H1 (cell line): Measurements from ENCODE around the gene ASXL1. TPM values are rescaled to one million over a fixed set of nuclear protein-coding genes. Genes with fewer than 3 reads are reported as not detected.

Experiments
- CTCF ChIA-PET: fragments of 300-600 bp; sonication (Branson Sonifier 250); formaldehyde crosslinking; loops from one replicate; lab custom pipeline; 2021; ENCODE audit not compliant: partially characterized antibody; lab: Charles Lee
- POLR2A ChIA-PET: fragments of 300-600 bp; sonication (Branson Sonifier 250); formaldehyde crosslinking; loops from one replicate; lab custom pipeline; 2021; ENCODE audit warnings: inconsistent platforms; ENCODE audit not compliant: partially characterized antibody; lab: Charles Lee
- DNase-seq, 2 experiments: peaks; one replicate each; pipeline versions ENCODE4 v3.0.0 to v3.0.0-alpha.2; 2010 to 2022; ENCODE audit warnings: low spot score in 2 of 2, low read depth in 1 of 2, mixed read lengths in 1 of 2
- FAIRE-seq: peaks from 2 replicates; lab custom pipeline; 2011; peaks lifted over from hg19 to GRCh38; lab: Jason Lieb, UNC
- H2AFZ ChIP-seq: 2 replicates; pipeline ENCODE4 v1.8.1; 2012; ENCODE audit warnings: low read length, inconsistent platforms
- H2AK5ac ChIP-seq: 2 replicates; pipeline ENCODE4 v1.6.1; 2013; ENCODE audit warnings: low read depth, low read length
- H2BK120ac ChIP-seq: replicated peaks from 2 replicates; pipeline ENCODE3; 2013; ENCODE audit warnings: low read depth, low read length, inconsistent platforms
- H2BK12ac ChIP-seq: 2 replicates; pipeline ENCODE4 v1.6.1; 2013; ENCODE audit warnings: low read depth, low read length
- H2BK15ac ChIP-seq: 2 replicates; pipeline ENCODE4 v1.6.1; 2013; ENCODE audit warnings: low read length
- H2BK20ac ChIP-seq: 2 replicates; pipeline ENCODE4 v1.6.1; 2013; ENCODE audit warnings: low read length
- H2BK5ac ChIP-seq: 2 replicates; pipeline ENCODE4 v1.6.1; 2013; ENCODE audit warnings: low read depth, low read length
- H3K14ac ChIP-seq: 2 replicates; pipeline ENCODE4 v1.6.1; 2013; ENCODE audit warnings: inconsistent platforms; ENCODE audit not compliant: insufficient read length
- H3K18ac ChIP-seq: 2 replicates; pipeline ENCODE4 v1.6.1; 2013; ENCODE audit warnings: low read length; ENCODE audit errors: extremely low read depth
- H3K23ac ChIP-seq: 2 replicates; pipeline ENCODE4 v1.6.1; 2013; ENCODE audit warnings: inconsistent platforms; ENCODE audit not compliant: insufficient read length
- H3K23me2 ChIP-seq: 2 replicates; pipeline ENCODE4 v1.6.1; 2013; ENCODE audit warnings: low read depth, low read length
- H3K27ac ChIP-seq: 2 replicates; pipeline ENCODE4 v1.6.1; 2011; ENCODE audit warnings: low read depth, low read length, inconsistent platforms
- H3K27me3 ChIP-seq, 4 experiments: replicated peaks in 1 of 4; 1 replicate in 1 of 4; 2 replicates in 3 of 4; pipeline versions ENCODE4 v1.6.1 to v1.8.1; 2011 to 2013; ENCODE audit warnings: low read length in 3 of 4, mild to moderate bottlenecking in 3 of 4, inconsistent platforms in 2 of 4, mixed read lengths in 2 of 4, moderate library complexity in 1 of 4; ENCODE audit not compliant: control insufficient read depth in 3 of 4, insufficient read depth in 3 of 4; ENCODE audit errors: extremely low read depth in 1 of 4
- H3K36me3 ChIP-seq, 4 experiments: 2 replicates each; pipeline versions ENCODE4 v1.6.1 to v1.8.1; 2011 to 2013; ENCODE audit warnings: mild to moderate bottlenecking in 4 of 4, low read length in 3 of 4, moderate library complexity in 2 of 4, control low read depth in 1 of 4, inconsistent platforms in 1 of 4; ENCODE audit not compliant: insufficient read depth in 4 of 4, control insufficient read depth in 2 of 4
- H3K4ac ChIP-seq: replicated peaks from 2 replicates; pipeline ENCODE3; 2013; ENCODE audit warnings: low read length, low read depth, mixed read lengths, inconsistent platforms; ENCODE audit not compliant: insufficient read length
- H3K4me1 ChIP-seq, 4 experiments: replicated peaks in 1 of 4; 1 replicate in 1 of 4; 2 replicates in 3 of 4; pipeline versions ENCODE4 v1.6.1 to v1.8.1; 2011 to 2013; ENCODE audit warnings: low read length in 3 of 4, inconsistent platforms in 2 of 4, mixed read lengths in 1 of 4; ENCODE audit not compliant: insufficient read depth in 4 of 4, control insufficient read depth in 3 of 4
- H3K4me2 ChIP-seq, 2 experiments: 2 replicates each; pipeline versions ENCODE4 v1.6.1 to v1.8.1; 2011 to 2013; ENCODE audit warnings: low read depth in 2 of 2, low read length in 2 of 2, control low read depth in 1 of 2, inconsistent platforms in 1 of 2, mild to moderate bottlenecking in 1 of 2; ENCODE audit not compliant: insufficient read depth in 1 of 2
- H3K4me3 ChIP-seq, 4 experiments: fragments of 200-600, 300-600 bp in 1 of 4; sonication (generic), shearing (Covaris generic), sonication (Bioruptor Twin) in 1 of 4; 2 replicates each; pipeline versions ENCODE4 v1.5.1 to v1.8.1; 2011 to 2016; ENCODE audit warnings: low read length in 4 of 4, low read depth in 3 of 4, control low read depth in 2 of 4, inconsistent platforms in 2 of 4, mild to moderate bottlenecking in 2 of 4, mixed read lengths in 1 of 4, moderate library complexity in 1 of 4; ENCODE audit not compliant: insufficient read depth in 2 of 4; ENCODE audit errors: extremely low read depth in 1 of 4
- H3K56ac ChIP-seq: replicated peaks from 2 replicates; pipeline ENCODE3; 2013; ENCODE audit warnings: low read depth, mild to moderate bottlenecking, mixed read lengths, low read length, inconsistent platforms; ENCODE audit not compliant: insufficient read length
- H3K79me1 ChIP-seq: 2 replicates; pipeline ENCODE4 v1.6.1; 2013; ENCODE audit warnings: low read depth, low read length, control low read depth
- H3K79me2 ChIP-seq, 2 experiments: 2 replicates each; pipeline versions ENCODE4 v1.6.1 to v1.8.1; 2012 to 2013; ENCODE audit warnings: low read length in 2 of 2, mild to moderate bottlenecking in 2 of 2, inconsistent platforms in 1 of 2; ENCODE audit not compliant: insufficient read depth in 2 of 2, control insufficient read depth in 1 of 2
- H3K9ac ChIP-seq, 4 experiments: replicated peaks in 1 of 4; 1 replicate in 1 of 4; 2 replicates in 3 of 4; pipeline versions ENCODE4 v1.6.1 to v1.8.1; 2011 to 2013; ENCODE audit warnings: low read depth in 3 of 4, low read length in 3 of 4, control low read depth in 2 of 4, mild to moderate bottlenecking in 2 of 4, moderate library complexity in 2 of 4, inconsistent platforms in 1 of 4; ENCODE audit errors: extremely low read depth in 1 of 4
- H3K9me3 ChIP-seq, 2 experiments: 2 replicates each; pipeline versions ENCODE4 v1.6.1 to v1.8.1; 2012 to 2013; ENCODE audit warnings: mild to moderate bottlenecking in 2 of 2, moderate library complexity in 2 of 2, control low read depth in 1 of 2, inconsistent platforms in 1 of 2, low read depth in 1 of 2, low read length in 1 of 2, mixed read lengths in 1 of 2; ENCODE audit not compliant: insufficient read depth in 2 of 2
- H4K20me1 ChIP-seq, 2 experiments: replicated peaks in 1 of 2; 2 replicates each; pipeline versions ENCODE3 to v1.8.1; 2011 to 2013; ENCODE audit warnings: inconsistent platforms in 2 of 2, low read length in 2 of 2, mild to moderate bottlenecking in 1 of 2; ENCODE audit not compliant: insufficient read depth in 2 of 2, control insufficient read depth in 1 of 2
- H4K5ac ChIP-seq: 2 replicates; pipeline ENCODE4 v1.6.1; 2013; ENCODE audit warnings: low read length, low read depth, mixed read lengths, inconsistent platforms; ENCODE audit not compliant: insufficient read length
- H4K8ac ChIP-seq: 2 replicates; pipeline ENCODE4 v1.8.0; 2013; ENCODE audit warnings: mild to moderate bottlenecking, moderate library complexity, low read length, inconsistent platforms; ENCODE audit not compliant: insufficient read depth; ENCODE audit errors: extremely low read depth
- H4K91ac ChIP-seq: replicated peaks from 2 replicates; pipeline ENCODE3; 2013; ENCODE audit warnings: low read length, mixed read lengths, inconsistent platforms; ENCODE audit not compliant: insufficient read length
- ASH2L ChIP-seq: fragments of 200-600, 300-600 bp; sonication (generic); IDR thresholded peaks from one replicate; pipeline ENCODE4 v1.7.1; 2017; ENCODE audit warnings: low read length
- CEBPB ChIP-seq: IDR thresholded peaks from 2 replicates; pipeline ENCODE4 v1.6.1; 2012; ENCODE audit warnings: low read depth, low read length
- CREB1 ChIP-seq: IDR thresholded peaks from 2 replicates; pipeline ENCODE4 v1.6.1; 2012; ENCODE audit warnings: inconsistent platforms
- HDAC2 ChIP-seq, 2 experiments: fragments of 300-600 bp in 1 of 2; sonication (generic) in 1 of 2; IDR thresholded peaks; 2 replicates each; pipeline ENCODE4 v1.6.1; 2011 to 2012; ENCODE audit warnings: low read depth in 2 of 2, low read length in 2 of 2, mild to moderate bottlenecking in 2 of 2, moderate library complexity in 2 of 2, borderline replicate concordance in 1 of 2, inconsistent platforms in 1 of 2
- KDM4A ChIP-seq: IDR thresholded peaks from one replicate; pipeline ENCODE4 v1.7.1; 2012; ENCODE audit warnings: low read depth, mild to moderate bottlenecking, moderate library complexity, low read length, inconsistent platforms; ENCODE audit not compliant: severe bottlenecking
- MAFK ChIP-seq: IDR thresholded peaks from 2 replicates; pipeline ENCODE4 v1.6.1; 2012; ENCODE audit warnings: low read depth, mild to moderate bottlenecking, improper control_type of control experiment, low read length
- PHF8 ChIP-seq: fragments of 200-600 bp; sonication (generic); conservative IDR thresholded peaks from 2 replicates; pipeline ENCODE4 v1.7.1; 2012; ENCODE audit warnings: low read depth, mild to moderate bottlenecking, inconsistent platforms, low read length, moderate library complexity
- POLR2AphosphoS5 ChIP-seq: IDR thresholded peaks from 2 replicates; pipeline ENCODE4 v1.6.1; 2011; ENCODE audit warnings: low read depth, low read length
- SIN3A ChIP-seq, 2 experiments: IDR thresholded peaks in 1 of 2; conservative IDR thresholded peaks in 1 of 2; 2 replicates each; pipeline ENCODE4 v1.6.1; 2011 to 2012; ENCODE audit warnings: low read length in 2 of 2, improper control_type of control experiment in 1 of 2, low read depth in 1 of 2, mild to moderate bottlenecking in 1 of 2
- SP1 ChIP-seq: IDR thresholded peaks from 2 replicates; pipeline ENCODE4 v1.6.1; 2011; ENCODE audit warnings: low read depth, low read length
- TBP ChIP-seq: IDR thresholded peaks from 2 replicates; pipeline ENCODE4 v1.6.1; 2011; ENCODE audit warnings: low read depth, low read length, improper control_type of control experiment
- WGBS, 2 experiments: shearing (Covaris generic) in 1 of 2; methylation state at CpG; one replicate each; pipeline versions ENCODE4 v1.1.6 to v1.1.7; 2013 to 2015; ENCODE audit warnings: low lambda C conversion rate in 2 of 2, mixed read lengths in 2 of 2, inconsistent platforms in 1 of 2, low coverage in 1 of 2, missing lambda C conversion rate in 1 of 2; ENCODE audit not compliant: insufficient replicate concordance in 2 of 2, insufficient coverage in 1 of 2, insufficient read length in 1 of 2; ENCODE audit errors: extremely low coverage in 1 of 2, missing lambda C conversion rate in 1 of 2; 5-methylcytosine and 5-hydroxymethylcytosine counted together
- polyA plus RNA-seq, 7 experiments: library from polyadenylated mRNA; depleted of rRNA in 3 of 7; stranded (reverse) in 5 of 7; unstranded in 2 of 7; fragments of >200 nt in 5 of 7; fragments of 200-250 nt in 2 of 7; gene quantifications; 1 replicate in 5 of 7; 2 replicates in 1 of 7; 4 replicates in 1 of 7; pipeline versions ENCODE4 v1.2.1 to v1.2.3, GENCODE V29; 2011 to 2013; ENCODE audit warnings: missing spikeins in 2 of 7, mixed read lengths in 2 of 7
- total RNA-seq: library from RNA; stranded (reverse); fragmentation: NEBNext Ultra II Directional; extraction: Animal tissue kit (Norgen Biotek cat#: 25700); gene quantifications from 2 replicates; pipeline ENCODE4 v1.2.1, GENCODE V29; 2021

ASXL1 gene
- total and polyA plus RNA-seq, 2 of the 8 experiments (the other 6 are each of a cell fraction or from before 2014, with no cell fraction given), result 10.6 to 26.5 TPM

DNA sequence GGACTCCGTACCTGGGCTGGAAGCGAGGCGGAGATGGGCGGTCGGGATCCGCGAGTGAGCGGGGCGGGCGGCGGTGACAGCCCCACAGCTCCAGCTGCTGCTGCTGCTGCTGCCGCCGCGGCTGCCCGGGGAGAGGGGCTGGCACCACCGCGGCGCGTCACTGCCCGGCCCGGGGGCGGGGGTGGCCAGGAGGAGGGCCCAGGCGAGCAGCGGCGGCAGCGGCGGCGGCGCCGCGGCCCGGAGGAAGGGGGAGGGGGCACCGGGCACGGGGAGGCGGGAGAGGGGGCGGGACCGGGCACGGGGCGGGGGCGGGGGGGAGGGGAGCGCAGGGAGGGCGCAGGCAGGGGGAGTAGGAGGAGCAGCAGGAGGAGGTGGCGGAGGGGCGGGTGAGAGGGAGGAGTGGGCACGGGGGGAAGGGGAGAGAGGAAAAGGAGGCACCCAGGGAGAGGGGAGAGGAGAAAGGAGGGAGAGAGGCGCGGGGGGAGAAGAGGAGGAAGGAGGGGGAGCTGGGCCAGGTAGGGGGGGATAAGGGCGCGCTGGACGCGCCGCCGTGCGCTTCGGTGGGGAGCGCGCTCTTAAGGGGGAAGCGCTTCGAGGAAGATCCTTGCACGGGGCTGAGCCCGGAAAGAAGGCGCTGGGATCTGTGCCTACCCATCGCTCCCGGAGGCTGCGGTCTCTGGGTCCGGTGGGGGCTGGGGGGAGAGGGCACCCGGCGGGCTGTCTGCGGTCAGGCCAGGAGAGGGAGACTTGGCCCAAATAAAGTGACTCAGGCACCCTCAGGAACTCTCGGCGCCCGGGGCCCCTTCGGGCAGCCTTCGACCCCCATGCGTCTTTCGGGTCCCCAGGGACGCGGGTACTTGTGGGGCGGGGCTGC lies 125.5 kb downstream of the ASXL1 start:
- Histone ChIP-seq H3K79me2 (peaks cover 17 to 35% of the 10 kb centered on the region in 2 experiments), H4K5ac (peak overlapping the region; percentile 70), H3K27me3 (no peaks in the 10 kb centered on the region), H3K27ac (peak overlapping the region; percentile 81), H2BK15ac (no peak overlapping the region), H2BK5ac (peak overlapping the region; percentile 91; the same call in 1 of the 2 replicates), H4K8ac (peak overlapping the region; percentile 87), H2BK12ac (no peak overlapping the region), H3K4me1 (peaks cover 11 to 16% (median 15%) of the 10 kb centered on the region in 4 experiments), H3K36me3 (no peaks in the 10 kb centered on the region), H4K20me1 (peaks cover 10 to 22% of the 10 kb centered on the region in 2 experiments), H3K23ac (no peak overlapping the region), H2BK20ac (no peak overlapping the region), H3K23me2 (peaks cover 8% of the 10 kb centered on the region; the same call in 1 of the 2 replicates), H4K91ac (peak overlapping the region; percentile 52), H3K56ac (peak overlapping the region; percentile 73), H3K9me3 (peaks cover 0 to 4% of the 10 kb centered on the region in 2 experiments; a peak in 1 of 4 replicates), H3K9ac (peak overlapping the region; percentile 44 to 80 (median 70)), H3K4me2 (peak overlapping the region; percentile 80 to 94), H3K14ac (no peak overlapping the region), H3K18ac (peak overlapping the region; percentile 95), H2AFZ (no peak overlapping the region), H2BK120ac (no peak overlapping the region), H3K4me3 (peak overlapping the region; percentile 61 to 90 (median 80)), H2AK5ac (no peak overlapping the region), H3K4ac (no peak overlapping the region), H3K79me1 (peaks cover 8% of the 10 kb centered on the region)
- POLR2A ChIA-PET, result interaction anchor here (0.6 to 2.9 kb wide), 8 partner anchors 8 to 120 kb away, joined by 3 to 9 read pairs (median 5); no protein-coding TSS in a partner anchor
- FAIRE-seq, result no peak
- CTCF ChIA-PET, result interaction anchor here (0.8 to 1.7 kb wide), 3 partner anchors 11 to 39 kb away, joined by 3 to 4 read pairs (median 4); no protein-coding TSS in a partner anchor
- WGBS, 2 experiments, result 4% methylated on average over 22 of the region's 79 CpGs; no CpG with 5 or more reads in 1 of the 2 experiments
- DNase-seq, result peak in 1 of 2 experiments; percentile 84
- TF ChIP-seq CEBPB (no peak), POLR2AphosphoS5 (peak; percentile 61), PHF8 (peak; percentile 24), TBP (peak; percentile 42; the same call in 1 of the 2 replicates), SP1 (no peak), SIN3A (conservative IDR thresholded peaks at IDR 0.05 in 1 of 2, IDR thresholded peaks at IDR 0.05 in 1 of 2; ENCODE audit: low read depth in 1 of 2, low read length in 2 of 2) (peak in 1 of 2 experiments; percentile 37; a peak in 1 of 4 replicates), KDM4A (peak; percentile 36), MAFK (no peak), CREB1 (0 out of 2 replicates have a peak, but pooled peaks have one; percentile 27), HDAC2 (IDR thresholded peaks at IDR 0.05; ENCODE audit: borderline replicate concordance in 1 of 2, low read depth in 2 of 2, low read length in 2 of 2) (0 out of 4 replicates have a peak, but pooled peaks of 1 of the 2 experiments have one; percentile 17), ASH2L (peak; percentile 55)
